Neutrophil (primary cell): ENCODE data around the gene GALNS.

Experiments used
- H3K27ac ChIP-seq: fragments of 200-600 bp; sonication (generic); 2 replicates; pipeline ENCODE4 v1.5.1; 2016; ENCODE audit warnings: mild to moderate bottlenecking, moderate library complexity
- H3K27me3 ChIP-seq: fragments of 200-600 bp; sonication (generic); 2 replicates; pipeline ENCODE4 v1.6.0; 2016; ENCODE audit warnings: mild to moderate bottlenecking
- H3K36me3 ChIP-seq: fragments of 200-600 bp; sonication (generic); 2 replicates; pipeline ENCODE4 v1.5.1; 2017
- H3K4me1 ChIP-seq, 2 experiments: fragments of 200-600 bp in 1 of 2; sonication (generic) in 1 of 2; 1 replicate in 1 of 2; 2 replicates in 1 of 2; pipeline versions ENCODE4 v1.5.1 to v1.6.1; 2013 to 2016; ENCODE audit warnings: low read depth in 1 of 2, low read length in 1 of 2, mild to moderate bottlenecking in 1 of 2, moderate library complexity in 1 of 2; ENCODE audit not compliant: control insufficient read depth in 1 of 2, insufficient read depth in 1 of 2
- H3K4me3 ChIP-seq, 2 experiments: fragments of 200-600 bp in 1 of 2; sonication (generic) in 1 of 2; 1 replicate in 1 of 2; 2 replicates in 1 of 2; pipeline ENCODE4 v1.5.1; 2013 to 2016; ENCODE audit warnings: low read depth in 1 of 2, low read length in 1 of 2, mild to moderate bottlenecking in 1 of 2, moderate library complexity in 1 of 2
- H3K9me3 ChIP-seq: fragments of 200-600 bp; sonication (generic); 2 replicates; pipeline ENCODE4 v1.5.1; 2016
- CTCF ChIP-seq: fragments of 200-600 bp; sonication (generic); IDR thresholded peaks from 2 replicates; pipeline ENCODE4 v1.5.1; 2016; ENCODE audit warnings: antibody characterized with exemption

GALNS gene

GRCh38 chr16:88875703-88876234 is 19.0 kb upstream of the GALNS start:
- H3K9me3 ChIP-seq = no peaks in the 10 kb centered on the region
- no peak overlapping the region for H3K4me3 ChIP-seq
- H3K4me1 ChIP-seq = peaks cover 4 to 8% of the 10 kb centered on the region in 2 experiments
- TF ChIP-seq CTCF = no peak
- H3K27me3 ChIP-seq = peaks cover 25% of the 10 kb centered on the region
- no peak overlapping the region for H3K27ac ChIP-seq
- peaks cover 72% of the 10 kb centered on the region for H3K36me3 ChIP-seq

- Histone ChIP-seq H3K27ac (no peak overlapping the region), H3K9me3 (no peaks in the 10 kb centered on the region), H3K4me3 (no peak overlapping the region), H3K4me1 (peaks cover 6 to 8% of the 10 kb centered on the region in 2 experiments), H3K36me3 (peaks cover 65% of the 10 kb centered on the region), H3K27me3 (peaks cover 32% of the 10 kb centered on the region)
- no peak for TF ChIP-seq CTCF
Measured at GRCh38 chr16:88874938-88875599, 18.3 kb upstream of the GALNS start.

- TF ChIP-seq CTCF = no peak
- peaks cover 44% of the 10 kb centered on the region for H3K27me3 ChIP-seq
Measured at GRCh38 chr16:88872650-88873331, 16.0 kb upstream of the GALNS start.

GRCh38 chr16:88871730-88872416 is 15.1 kb upstream of the GALNS start:
- Histone ChIP-seq H3K27me3 (peaks cover 44% of the 10 kb centered on the region), H3K36me3 (peaks cover 33% of the 10 kb centered on the region), H3K4me1 (peaks cover 6 to 8% of the 10 kb centered on the region in 2 experiments), H3K4me3 (no peak overlapping the region), H3K27ac (no peak overlapping the region), H3K9me3 (no peaks in the 10 kb centered on the region)
- TF ChIP-seq CTCF = no peak

More at GRCh38 chr16:88872650-88873331, 16.0 kb upstream of the GALNS start:
- no peaks in the 10 kb centered on the region for H3K9me3 ChIP-seq
- peaks cover 42% of the 10 kb centered on the region for H3K36me3 ChIP-seq
- H3K4me3 ChIP-seq = no peak overlapping the region
- H3K27ac ChIP-seq = no peak overlapping the region
- peaks cover 6 to 8% of the 10 kb centered on the region in 2 experiments for H3K4me1 ChIP-seq

- Histone ChIP-seq H3K4me3 (peak overlapping the region in 1 of 2 experiments; percentile 28), H3K4me1 (peaks cover 6 to 8% of the 10 kb centered on the region in 2 experiments), H3K27ac (no peak overlapping the region), H3K27me3 (peaks cover 44% of the 10 kb centered on the region), H3K9me3 (no peaks in the 10 kb centered on the region), H3K36me3 (peaks cover 27% of the 10 kb centered on the region)
- no peak for TF ChIP-seq CTCF
Measured at GRCh38 chr16:88871349-88871702, 14.6 kb upstream of the GALNS start.
